M059J (cell line): Measurements from ENCODE around the gene ITPR3. TPM values are rescaled to one million over a fixed set of nuclear protein-coding genes. Genes with fewer than 3 reads are reported as not detected.

Source experiments
- DNase-seq: peaks from one replicate; pipeline ENCODE4 v3.0.0-alpha.2; 2012; ENCODE audit warnings: low read depth
- total RNA-seq: library from RNA; depleted of rRNA; stranded (reverse); fragments of >200 nt; shearing (Covaris generic); gene quantifications from 2 replicates; pipeline ENCODE4 v1.2.3, GENCODE V29; 2014; rRNA removed

Gene ITPR3
- 21.9 and 40.3 TPM in 2 replicates for total RNA-seq

DNA sequence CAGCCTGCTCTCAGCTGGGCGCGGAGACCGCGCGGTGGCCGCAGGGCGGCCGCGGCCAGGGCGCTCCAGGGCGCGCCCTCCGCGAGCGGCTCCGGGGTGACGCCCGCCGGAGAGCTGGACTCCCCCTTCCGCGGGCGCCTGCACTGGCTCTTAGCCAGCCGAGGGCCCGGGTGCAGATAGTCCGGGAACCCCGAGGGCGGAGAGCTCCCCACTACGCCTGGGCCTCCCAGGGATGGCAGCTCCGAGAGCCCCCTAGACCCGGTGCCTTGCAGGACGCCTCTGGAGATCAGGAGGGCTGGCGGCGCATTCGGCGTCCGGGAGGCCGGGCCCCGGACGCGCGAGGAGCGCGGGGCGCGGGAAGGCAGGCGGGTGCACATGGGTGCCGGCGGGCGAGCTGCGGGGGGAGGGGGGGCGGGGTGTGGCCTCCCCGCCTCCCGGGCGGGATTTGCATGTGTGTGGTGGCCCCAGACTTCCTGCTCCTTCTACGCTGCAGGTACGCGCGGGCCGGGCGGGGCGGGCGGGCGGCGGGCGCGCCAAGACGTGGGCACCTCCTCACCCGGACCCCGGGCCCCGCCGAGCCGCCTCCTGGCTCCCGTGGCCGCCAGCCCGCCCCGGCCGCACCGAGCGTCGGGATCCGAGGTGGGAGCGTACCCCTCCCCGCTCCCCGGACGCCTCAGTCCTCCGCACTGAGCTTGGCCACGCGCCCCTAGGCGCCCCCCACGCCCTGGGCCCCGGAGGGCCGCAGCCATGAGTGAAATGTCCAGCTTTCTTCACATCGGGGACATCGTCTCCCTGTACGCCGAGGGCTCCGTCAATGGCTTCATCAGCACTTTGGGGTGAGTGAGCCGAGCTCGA, at the start of gene ITPR3:
Gene ITPR3 (plus strand): TSS at position 467 of the 855 bp plus-strand sequence. CDS start 281 bp downstream, at position 748.
- peak; percentile 84 for DNase-seq

DNA sequence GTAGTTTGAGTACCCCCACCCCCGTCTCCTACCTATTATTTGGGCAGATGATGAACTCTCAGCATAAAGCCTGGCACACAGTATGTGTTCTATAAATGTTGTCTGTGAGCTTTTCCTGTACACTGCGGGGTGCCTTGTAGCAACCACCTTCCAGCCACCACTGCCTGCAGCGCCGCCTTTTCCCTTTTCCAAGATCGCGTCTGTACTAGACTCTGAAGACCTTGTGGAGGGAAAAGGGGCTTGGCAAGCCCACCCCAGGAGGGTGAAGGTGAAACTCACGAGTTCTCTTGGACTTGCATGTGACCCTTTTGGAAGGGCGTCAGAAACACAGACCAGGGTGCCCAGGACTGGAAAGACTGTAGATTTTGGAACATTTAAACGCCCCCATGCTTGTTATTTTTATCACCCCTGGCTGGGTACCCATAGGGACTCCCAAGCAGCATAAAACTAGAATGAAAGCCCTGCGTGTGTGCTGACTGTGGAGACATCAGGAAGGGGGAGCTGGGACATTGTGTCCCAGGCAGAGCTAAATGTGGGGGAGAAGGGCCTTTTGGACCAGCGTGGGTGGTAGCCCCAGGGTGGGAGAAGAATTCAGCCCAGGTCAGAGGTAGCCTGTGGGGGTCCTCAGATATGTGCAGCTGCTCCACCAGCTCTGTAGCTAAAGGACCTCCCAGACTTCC, 49.3 kb upstream of the ITPR3 start:
- DNase-seq: no peak

DNA sequence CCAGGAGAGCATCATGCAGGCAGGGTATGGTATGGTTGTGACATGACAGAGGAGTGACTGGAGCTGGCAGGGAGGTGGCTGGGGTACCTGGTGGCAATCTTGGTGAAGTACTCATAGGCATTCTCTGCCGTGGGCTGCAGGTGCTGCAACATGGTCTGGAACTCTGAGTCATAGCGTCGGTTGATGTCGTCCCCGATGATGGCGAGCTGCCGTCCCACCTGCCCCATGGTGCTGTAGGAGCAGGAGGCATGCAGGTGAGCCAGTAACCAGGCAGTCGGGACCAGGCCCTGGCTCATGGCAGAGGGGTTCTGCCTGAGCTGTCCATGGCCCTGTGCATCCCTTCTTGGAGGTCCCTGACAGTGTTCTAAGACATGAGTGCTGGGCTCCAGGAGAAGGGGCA, 45.9 kb upstream of the ITPR3 start:
- DNase-seq: no peak

DNA sequence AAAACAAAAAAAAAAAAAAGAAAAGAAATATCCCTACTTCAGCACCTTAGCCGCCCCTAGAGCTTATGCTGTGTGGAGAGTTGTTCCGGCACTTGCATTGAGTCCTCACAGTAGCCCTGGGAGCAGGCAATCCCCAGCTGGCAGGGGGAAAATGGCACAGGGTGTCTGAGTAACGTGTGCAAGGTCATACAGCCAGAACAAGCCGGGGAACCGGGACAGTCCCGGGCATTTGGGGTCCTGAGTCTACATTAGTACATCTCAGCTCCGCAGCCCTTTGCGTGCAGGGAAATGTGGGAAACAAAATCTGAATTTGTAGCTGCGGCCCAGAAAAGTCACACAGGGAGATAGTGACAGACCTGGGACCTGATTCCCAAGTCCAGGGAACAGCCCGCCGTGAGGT, 44.5 kb upstream of the ITPR3 start:
- DNase-seq: no peak

DNA sequence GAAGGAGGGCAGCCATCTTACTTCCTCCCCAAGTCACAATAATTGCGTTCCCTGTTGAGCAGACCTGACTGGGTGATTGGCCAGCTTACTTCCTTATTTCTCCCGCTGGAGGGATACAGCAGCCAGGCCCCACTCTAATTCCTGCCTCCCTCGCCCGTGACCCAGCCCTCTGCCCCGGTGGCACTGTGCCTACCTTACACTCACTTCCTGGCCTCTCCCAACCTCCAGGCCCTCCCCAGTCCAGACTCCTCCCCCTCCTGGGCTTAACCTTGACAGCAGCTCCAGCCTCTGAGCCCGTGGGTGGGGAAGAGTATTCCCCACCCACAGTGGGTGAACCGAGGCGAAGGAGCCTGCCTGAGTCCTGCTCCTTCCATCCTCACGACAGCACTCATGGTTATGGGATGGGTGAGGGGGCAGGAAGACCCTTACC, 44.0 kb upstream of the ITPR3 start:
- DNase-seq: no peak

DNA sequence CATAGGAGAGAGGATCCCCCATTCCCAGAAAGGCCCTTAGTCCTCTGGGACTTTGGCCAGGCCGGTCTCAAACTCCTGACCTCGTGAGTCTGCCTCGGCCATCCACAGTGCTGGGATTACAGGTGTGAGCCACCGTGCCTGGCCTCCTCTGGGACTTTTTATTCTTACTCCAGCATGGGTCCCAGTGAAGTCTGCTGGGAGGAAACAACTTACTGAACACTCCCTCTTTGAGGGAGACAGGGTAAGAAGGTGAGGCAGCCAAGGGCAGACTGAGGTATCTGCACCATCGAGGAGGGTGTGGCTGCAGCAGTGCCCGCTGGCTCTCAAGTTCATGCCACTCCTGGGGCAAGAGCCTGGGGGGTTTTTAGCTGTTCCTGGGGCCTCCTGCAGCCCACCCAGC, 43.4 kb upstream of the ITPR3 start:
- DNase-seq: no peak

DNA sequence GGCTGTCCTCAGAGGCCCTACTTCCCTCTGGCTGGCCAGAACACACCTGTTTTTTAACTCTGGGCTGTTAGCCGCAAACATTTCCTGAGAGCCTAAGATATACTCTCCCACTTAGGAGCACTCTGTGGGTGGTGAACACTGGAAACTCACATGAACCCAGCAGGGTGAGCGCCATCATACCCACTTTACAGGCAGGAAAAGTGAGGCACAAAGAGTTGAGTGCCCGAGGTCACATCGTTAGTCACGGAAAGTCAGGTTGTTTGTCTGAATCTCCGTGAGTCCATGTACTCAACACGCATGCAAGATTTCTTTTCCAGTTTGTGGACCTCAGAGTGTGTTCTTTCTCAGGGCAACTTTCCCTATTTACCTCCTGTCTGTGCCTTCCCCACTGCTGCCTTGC, 43.0 kb upstream of the ITPR3 start:
- DNase-seq: no peak

DNA sequence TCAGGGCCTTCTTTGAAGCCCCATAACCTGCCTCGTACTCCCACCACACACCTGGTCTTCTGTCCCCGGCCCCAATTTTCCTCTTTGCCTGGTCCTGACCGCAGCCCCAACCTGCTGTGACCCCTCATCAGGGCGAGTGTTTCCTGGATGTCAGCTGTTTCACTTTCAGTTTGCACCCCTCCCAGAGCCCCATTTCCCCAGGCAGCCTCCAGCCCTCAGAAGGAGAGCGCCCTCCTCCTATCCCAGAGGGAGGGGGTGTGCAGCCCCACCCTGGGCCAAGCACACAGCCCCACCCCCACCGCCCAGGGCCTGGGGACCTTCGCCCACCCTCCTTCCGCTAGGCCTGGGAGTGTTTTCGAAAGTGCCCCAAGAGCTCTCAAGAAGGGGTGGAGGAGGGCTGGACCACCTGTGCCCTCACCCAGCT, 42.5 kb upstream of the ITPR3 start:
- DNase-seq: no peak

DNA sequence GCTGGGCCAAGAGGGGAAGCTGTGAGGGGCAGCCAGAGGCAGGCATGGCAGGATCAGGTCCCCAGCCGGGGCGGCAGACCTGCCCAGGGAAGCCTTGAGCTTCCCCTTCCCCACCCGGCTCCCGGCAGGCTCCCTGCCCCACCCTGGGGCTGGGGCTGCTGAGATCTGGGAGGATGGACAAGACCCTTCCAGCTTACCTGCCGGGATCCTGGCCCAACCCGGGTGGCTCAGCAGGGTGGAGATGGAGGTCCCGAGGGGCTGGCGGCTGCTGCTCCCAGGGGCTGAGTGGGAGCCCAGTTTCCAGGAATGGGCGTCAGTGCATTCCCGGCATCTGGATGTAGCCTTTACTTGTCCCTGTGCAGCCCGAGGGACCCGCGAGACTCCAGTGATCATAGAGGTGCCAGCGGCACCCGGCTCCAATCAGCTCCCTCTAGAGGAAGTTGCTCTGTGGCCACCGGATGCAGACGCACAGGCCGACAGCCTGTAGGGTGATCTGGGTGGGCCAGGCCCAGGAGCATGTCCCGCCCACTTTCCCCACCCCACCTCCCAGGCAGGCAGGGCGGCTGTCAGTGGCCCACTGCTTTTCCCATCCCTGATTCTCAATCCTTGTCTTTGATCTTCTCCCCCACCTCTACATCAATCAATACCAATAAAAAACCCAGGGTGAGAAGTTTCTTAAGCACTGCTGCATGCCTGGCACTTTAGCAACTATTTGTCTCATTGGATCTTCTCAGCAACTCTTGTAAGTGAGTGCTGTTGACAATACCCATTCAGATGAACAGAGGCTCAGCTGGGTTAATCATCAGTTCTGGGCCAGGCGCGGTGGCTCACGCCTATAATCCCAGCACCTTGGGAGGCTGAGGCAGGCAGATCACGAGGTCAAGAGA, 41.1 kb upstream of the ITPR3 start, which contains the start of gene BAK1:
Gene BAK1 (minus strand): TSS at position 449 of the 887 bp plus-strand sequence. CDS start 2,672 bp downstream, outside the sequence.
- DNase-seq: peak; percentile 93

DNA sequence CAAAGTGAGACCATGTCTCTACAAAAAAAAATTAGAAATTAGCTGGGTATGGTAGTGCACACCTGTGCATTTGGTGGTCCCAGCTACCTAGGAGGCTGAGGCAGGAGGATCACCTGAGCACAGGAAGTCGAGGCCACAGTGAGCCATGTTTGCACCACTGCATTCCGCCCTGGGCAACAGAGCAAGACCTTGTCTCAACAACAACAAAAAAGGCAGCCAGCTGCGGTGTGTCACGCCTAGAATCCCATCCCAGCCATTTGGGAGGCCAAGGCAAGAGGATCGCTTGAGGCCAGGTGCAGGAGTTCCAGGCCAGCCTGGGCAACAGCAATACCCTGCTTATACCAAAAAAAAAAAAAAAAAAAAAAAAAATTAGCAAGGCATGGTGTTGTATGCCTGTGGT, 39.9 kb upstream of the ITPR3 start:
- no peak for DNase-seq

DNA sequence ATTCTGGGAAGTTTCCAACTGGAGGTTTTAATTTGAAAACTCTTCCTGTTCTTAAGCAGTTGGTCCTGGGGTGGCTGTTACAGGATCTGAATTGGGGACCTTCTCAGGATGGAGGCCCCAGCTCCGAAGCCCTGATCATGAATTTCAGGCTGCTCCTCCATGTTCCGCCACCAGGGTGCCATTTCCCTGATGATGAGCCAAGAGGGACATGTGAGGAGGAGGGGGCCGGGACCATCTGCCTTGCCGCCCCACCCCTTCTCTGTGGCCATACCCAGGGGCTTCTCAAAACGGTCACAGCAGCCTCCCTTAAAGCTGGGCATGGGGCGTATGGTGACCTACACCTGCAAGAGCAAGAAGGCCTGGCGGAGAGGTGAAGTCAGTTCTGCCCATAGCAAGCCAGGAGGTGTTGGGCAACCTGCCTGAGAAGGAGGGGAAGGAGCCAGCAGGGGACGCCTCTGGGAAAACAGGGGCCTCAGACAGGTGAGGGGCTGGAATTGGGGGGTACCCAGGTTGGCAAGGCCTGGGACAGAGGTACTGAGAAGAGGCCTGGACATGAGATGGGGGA, 37.4 kb upstream of the ITPR3 start:
- DNase-seq: no peak

DNA sequence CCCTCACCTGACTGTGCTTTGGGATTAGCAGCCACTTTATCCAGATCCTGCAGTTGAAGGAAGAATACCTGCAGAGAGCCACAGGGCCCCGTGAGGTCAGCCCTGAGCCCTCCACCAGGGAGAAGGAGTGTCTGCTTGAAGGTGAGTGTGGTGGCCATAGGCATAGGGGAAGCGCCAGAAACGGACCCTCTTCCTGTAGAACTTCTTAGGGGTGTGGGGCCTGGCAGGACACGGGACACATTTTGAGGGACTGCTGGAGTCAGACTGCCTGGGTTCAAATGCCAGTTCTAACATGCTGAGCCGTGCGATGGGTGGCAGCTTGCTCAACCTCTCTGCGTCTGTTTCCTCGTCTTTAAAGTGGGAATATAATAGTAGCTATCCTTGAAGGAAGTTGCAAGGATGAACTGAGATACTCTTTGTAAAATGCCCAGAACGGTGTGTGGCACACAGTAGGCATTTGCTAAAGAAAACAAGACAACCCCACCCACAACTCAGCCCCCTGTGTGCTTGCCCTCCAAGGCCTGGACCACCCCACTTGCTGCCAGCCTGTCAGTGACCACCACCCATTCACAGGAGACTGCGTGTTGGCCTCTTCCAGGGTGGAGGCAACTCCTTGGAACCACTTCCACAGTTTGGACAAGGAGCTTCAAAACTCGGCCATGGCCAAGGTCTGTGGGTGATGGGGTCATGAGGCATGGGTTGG, 36.3 kb upstream of the ITPR3 start:
- DNase-seq: no peak

DNA sequence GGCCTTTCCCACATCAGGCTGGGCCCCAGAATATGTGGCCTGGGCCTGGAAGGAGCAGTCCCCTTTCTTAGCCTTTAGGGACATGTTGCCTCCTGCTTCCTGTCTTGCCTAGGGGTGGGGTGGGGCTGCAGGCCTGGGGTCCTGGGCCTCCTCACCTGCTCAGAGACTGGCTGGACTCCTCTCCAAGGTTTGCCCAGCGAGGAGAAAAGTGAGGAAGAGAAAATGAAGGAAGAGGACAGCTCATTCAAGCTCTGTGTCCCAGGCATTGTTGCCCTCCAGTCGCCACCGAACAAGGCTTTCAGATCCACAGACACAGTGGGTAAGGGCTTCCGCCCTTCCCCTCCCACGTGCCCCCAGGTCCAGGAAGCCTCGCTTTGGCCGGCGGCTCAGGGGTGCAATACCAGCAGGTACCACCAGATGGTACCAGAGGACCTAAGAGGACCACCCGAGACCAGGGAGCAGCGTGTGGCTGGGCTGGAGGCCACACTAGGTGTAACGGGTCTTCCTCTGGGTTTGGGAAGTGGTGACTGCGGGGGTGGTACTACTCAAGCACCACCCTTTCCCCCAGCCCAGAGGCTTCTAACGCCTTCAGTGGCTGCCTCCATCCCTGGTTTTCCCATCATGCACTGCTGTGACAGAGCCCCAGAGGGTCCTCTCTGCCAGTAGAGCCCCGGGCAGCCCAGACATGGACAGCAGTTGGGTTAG, 35.6 kb upstream of the ITPR3 start:
- peak; percentile 77 for DNase-seq

DNA sequence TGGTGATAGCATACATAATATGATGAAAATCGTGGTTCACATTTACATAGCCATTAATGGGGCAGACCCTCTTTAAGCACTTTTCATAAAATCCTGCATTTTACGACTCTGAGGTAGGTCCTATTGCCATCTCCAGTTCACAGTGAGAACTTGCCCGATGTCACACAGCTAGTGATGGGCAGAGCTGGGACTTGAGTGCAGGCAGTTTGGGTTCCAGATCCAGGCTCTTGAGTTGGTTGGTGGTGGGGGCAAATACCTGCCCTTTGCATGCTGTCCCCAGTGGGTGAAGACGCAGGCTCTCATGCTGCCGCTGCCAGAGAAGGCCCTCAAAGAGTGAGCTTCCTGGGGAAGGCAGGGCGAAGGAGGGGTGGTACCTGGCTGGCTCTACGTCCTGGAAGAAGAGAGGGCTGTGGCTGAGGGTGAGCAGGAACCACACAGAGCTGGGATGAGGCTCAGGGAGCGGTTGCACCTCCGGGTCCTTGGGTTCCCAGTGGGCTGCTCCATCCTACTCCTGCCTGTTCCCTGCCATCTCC, 34.9 kb upstream of the ITPR3 start:
- no peak for DNase-seq

DNA sequence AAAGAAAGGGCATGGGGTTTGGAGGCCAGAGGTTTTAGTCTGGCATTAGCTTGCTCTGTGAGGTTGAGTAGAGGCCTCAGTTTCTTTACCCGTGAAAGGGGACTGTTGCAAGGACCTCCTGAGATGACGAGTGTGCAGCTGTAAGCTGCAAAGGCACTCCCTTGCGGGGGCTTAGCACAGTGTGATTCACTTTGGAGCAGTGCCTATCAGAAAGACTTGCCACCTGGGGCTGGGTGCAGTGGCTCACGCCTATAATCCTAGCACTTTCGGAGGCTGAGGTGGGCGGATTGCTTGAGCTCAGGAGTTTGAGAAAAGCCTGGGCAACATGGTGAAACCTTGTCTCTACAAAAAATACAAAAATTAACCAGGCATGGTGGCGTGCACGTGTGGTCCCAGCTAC, 33.6 kb upstream of the ITPR3 start:
- DNase-seq: no peak

DNA sequence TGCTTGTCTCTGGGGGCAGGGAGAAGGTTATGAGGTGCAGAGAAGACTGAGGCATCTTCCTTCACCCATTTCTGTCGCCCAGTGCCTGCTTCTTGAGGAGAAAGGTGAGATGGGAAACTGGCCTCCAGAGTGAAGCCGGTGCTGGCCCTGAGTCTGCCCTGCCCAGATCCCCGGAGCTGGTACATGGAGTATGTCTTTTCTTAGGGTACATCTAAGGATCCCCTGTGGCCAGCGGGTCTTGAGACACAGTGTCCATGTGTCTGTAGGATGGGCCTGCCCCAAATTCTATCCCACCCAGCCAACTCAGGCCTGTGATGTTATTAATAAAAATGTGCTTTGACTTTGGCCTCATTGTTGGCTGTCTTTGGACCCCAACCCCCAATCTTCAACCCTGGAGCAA, 32.2 kb upstream of the ITPR3 start:
- no peak for DNase-seq

DNA sequence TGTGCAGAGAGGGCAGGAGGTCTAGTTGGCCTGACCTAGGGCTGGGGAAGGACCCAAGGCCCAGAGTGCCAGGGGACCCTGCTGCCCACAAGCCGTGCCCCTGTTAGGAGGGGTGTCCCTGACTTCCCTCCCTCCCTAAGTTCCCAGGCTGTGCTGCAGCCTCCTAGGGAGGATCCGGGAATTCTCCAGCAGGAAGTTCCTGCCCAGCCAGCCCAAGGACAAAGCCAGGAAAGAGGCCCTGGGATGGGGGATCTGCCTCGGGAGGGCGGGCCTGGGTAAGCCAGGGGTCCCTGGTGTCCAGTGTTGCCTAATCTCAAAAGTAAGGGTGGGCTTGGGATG, 31.8 kb upstream of the ITPR3 start:
- DNase-seq: no peak

DNA sequence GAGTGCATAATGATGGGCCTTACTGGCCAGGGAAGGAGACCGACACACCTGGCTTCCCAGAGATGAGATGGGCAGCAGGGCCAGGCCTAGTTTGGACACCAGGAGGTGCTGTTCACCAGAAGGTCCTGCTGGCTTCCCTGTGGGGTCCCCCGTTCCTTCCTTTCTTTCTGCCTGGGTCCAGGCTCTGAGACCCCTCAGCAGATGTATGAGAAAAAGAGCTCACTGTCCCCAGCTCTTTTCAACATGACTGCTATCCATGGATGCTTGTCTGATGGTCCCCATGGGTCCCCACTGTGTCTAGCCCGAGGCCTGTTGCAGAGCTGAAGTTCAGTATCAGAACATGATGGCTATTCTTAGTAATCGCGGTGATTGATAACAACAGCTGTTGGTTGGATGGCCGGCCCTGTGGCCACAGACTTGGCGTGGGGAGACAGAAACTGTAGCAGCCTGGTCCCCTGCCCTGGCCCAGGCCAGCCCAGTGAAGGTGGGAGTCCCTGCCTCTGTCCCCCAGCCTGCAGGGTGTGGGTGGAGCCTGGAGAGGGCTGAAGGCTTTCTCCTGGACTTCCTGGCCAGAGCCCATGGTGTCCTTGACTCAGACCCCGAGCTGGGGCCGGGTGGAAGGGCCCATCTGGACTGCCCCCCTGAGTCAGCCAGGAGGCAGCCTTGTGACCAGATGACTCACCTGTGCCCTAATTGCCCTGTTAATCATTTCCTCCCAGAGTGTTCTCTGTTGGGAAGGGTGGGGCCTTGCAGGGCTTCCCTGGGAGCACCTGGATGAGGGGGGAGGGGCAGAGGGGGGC, 31.2 kb upstream of the ITPR3 start:
- peak; percentile 99 for DNase-seq

DNA sequence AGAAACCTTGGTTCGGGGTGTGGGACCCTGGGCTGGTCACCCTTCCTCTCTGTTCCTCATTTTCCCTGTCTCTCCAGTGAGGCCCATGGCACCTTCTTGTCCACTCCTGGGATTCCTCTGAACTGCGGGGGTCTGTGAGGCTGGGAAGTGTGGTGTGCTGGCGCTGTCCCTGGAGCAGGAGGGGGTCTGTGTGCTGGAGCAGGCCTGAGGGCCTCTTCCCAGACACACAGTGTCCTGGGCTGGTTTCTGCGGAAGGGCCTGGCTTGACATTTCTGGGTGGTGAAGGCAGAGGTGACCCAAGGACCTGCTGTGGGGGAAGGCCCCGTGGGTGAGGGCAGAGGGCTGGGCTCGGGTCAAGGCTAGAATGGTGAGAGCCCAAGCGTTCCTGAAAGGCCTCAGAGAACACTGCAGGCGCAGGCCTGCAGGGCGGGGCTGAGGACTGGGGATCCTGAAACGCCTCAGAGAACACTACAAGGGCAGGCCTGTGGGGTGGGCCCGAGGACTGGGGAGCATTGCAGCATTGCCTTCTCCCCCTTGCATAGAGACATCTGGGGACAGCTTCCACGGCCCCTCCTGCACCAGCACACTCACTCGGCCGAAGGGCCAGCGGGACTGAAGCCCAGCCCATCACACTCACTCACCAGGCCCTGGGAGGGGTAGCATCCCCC, 30.5 kb upstream of the ITPR3 start:
- peak; percentile 42 for DNase-seq
